ENCODE measurements around the gene BMP3. TPM values are rescaled to one million over a fixed set of nuclear protein-coding genes. Genes with fewer than 3 reads are reported as not detected.

BMP3 gene, protein sequence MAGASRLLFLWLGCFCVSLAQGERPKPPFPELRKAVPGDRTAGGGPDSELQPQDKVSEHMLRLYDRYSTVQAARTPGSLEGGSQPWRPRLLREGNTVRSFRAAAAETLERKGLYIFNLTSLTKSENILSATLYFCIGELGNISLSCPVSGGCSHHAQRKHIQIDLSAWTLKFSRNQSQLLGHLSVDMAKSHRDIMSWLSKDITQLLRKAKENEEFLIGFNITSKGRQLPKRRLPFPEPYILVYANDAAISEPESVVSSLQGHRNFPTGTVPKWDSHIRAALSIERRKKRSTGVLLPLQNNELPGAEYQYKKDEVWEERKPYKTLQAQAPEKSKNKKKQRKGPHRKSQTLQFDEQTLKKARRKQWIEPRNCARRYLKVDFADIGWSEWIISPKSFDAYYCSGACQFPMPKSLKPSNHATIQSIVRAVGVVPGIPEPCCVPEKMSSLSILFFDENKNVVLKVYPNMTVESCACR
- total RNA-seq = 0.12 and 0.16 TPM in 2 replicates

DNA sequence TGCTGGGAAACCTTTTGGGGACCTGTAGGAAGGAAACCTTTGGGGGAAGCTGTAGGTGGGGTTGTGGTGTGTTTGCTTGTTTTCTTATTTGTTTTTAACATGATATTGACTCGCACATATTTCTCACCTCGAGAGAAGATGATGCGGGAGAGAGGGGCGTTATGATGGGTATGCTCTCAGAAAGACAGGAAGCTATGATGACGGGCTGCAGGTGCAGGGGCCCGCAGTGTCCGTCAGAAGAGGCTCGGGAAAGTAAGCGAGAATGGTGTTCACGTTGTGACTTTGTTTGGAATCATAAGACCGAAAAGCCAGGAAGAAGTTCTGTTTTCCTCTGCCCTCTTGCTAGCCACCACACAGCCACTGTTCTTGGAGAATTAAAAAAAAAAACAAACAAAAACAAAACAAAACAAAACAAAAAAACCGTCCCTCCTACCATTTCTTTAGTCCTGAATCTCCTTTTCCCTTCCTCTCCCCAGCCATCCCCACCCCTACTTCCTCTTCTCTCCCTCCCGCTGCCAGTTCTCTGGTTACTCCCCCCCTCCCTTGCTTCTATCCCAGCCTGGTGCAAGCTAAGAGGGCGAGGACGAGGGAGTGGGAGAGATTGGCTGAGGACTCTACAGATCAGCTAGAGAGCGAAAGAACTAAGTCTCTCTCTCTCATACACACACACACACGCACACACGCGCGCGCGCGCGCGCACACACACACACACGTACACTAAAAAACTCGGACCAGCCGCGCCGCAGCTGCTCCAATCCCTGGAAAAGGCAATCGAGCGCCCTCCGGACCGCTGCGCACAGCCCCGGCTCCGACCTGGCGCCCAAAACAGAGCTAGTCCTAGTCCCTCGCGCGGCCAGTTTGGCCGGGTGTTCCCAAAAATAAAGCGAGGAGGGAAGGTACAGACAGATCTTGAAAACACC is at the start of gene BMP3:
BMP3 (plus strand) TSS at position 648 of the 920 bp plus-strand sequence. CDS start 577 bp downstream, outside the sequence.

Other genes starting within 250 kb of the BMP3 start
- gene PRKG2, start 184.5 kb downstream of the BMP3 start, total RNA-seq = 0.16 and 0.49 TPM in 2 replicates

Measured in hair follicle dermal papilla cell (primary cell).